ENCODE data around the gene SLC12A8. TPM values are rescaled to one million over a fixed set of nuclear protein-coding genes. Genes with fewer than 3 reads are reported as not detected.

The SLC12A8 gene
- total RNA-seq, 1 experiment from 2014 or later: 30.7 TPM

- H3K27me3 ChIP-seq (ENCODE audit: insufficient read depth, low read depth): no peaks in the 10 kb centered on the region
- H3K4me1 ChIP-seq (replicated peaks; ENCODE audit: insufficient read depth): no peaks in the 10 kb centered on the region
- no peaks in the 10 kb centered on the region; the same call in 1 of the 2 replicates for H4K20me1 ChIP-seq (ENCODE audit: insufficient read depth)
- POLR2A ChIA-PET (ENCODE audit: unreplicated experiment): interaction anchor here (0.6 kb wide), 1 partner anchor 173 kb away, joined by 4 read pairs; no protein-coding TSS in a partner anchor
- BruUV-seq (replicated peaks): no TSS peak
- no peak overlapping the region for H3K27ac ChIP-seq
- H2AFZ ChIP-seq: no peak overlapping the region
- CTCF ChIA-PET: interaction anchor here (0.7 kb wide), 1 partner anchor 79 kb away, joined by 6 read pairs; no protein-coding TSS in a partner anchor
- H3K9me2 ChIP-seq (ENCODE audit: insufficient read depth): no peaks in the 10 kb centered on the region
- peaks cover 4% of the 10 kb centered on the region; the same call in 1 of the 2 replicates for H3K79me2 ChIP-seq (ENCODE audit: low read depth)
- no peak overlapping the region for H3K4me2 ChIP-seq
- TF ChIP-seq EZH2 (IDR thresholded peaks at IDR 0.05; ENCODE audit: low read depth): no peak
- no peak for TF ChIP-seq CTCF (conservative IDR thresholded peaks at IDR 0.05)
- H3K4me3 ChIP-seq: no peak overlapping the region
- peak in 1 of 2 experiments; percentile 57 for DNase-seq
- intact Hi-C loops (cut with micrococcal nuclease; ENCODE audit: unreplicated experiment): no loop called here
- H3K9me3 ChIP-seq (ENCODE audit: insufficient read depth, low read depth): no peaks in the 10 kb centered on the region
- H3F3A ChIP-seq (ENCODE audit: insufficient read depth, low read depth): peaks cover 5% of the 10 kb centered on the region; the same call in 1 of the 2 replicates
- H3K36me3 ChIP-seq (ENCODE audit: low read depth): peaks cover 5% of the 10 kb centered on the region
These were observed 27.9 kb upstream of the SLC12A8 start for GRCh38 chr3:125240496-125240895.

- no peaks in the 10 kb centered on the region for H3K9me2 ChIP-seq (ENCODE audit: insufficient read depth)
- peaks cover 4% of the 10 kb centered on the region; the same call in 1 of the 2 replicates for H3K79me2 ChIP-seq (ENCODE audit: low read depth)
- H3K36me3 ChIP-seq (ENCODE audit: low read depth): peaks cover 11% of the 10 kb centered on the region
- CTCF ChIA-PET: no interaction called here
- H4K20me1 ChIP-seq (ENCODE audit: insufficient read depth): no peaks in the 10 kb centered on the region; the same call in 1 of the 2 replicates
- intact Hi-C loops (cut with micrococcal nuclease; ENCODE audit: unreplicated experiment): no loop called here
- no peak for DNase-seq
- POLR2A ChIA-PET (ENCODE audit: unreplicated experiment): no interaction called here
- H3K27ac ChIP-seq: no peak overlapping the region
- no peak overlapping the region for H3K4me2 ChIP-seq
- no TSS peak for BruUV-seq (replicated peaks)
- no peaks in the 10 kb centered on the region for H3K4me1 ChIP-seq (replicated peaks; ENCODE audit: insufficient read depth)
- H3K27me3 ChIP-seq (ENCODE audit: insufficient read depth, low read depth): no peaks in the 10 kb centered on the region
- peaks cover 5% of the 10 kb centered on the region; the same call in 1 of the 2 replicates for H3F3A ChIP-seq (ENCODE audit: insufficient read depth, low read depth)
- no peak overlapping the region for H3K4me3 ChIP-seq
- H2AFZ ChIP-seq: no peak overlapping the region
- TF ChIP-seq CTCF (conservative IDR thresholded peaks at IDR 0.05) (no peak), EZH2 (IDR thresholded peaks at IDR 0.05; ENCODE audit: low read depth) (no peak)
- no peaks in the 10 kb centered on the region for H3K9me3 ChIP-seq (ENCODE audit: insufficient read depth, low read depth)
These were observed 26.7 kb upstream of the SLC12A8 start for GRCh38 chr3:125239266-125239665.

GRCh38 chr3:125238759-125239158, 26.2 kb upstream of the SLC12A8 start:
- Histone ChIP-seq H3K36me3 (ENCODE audit: low read depth) (peaks cover 14% of the 10 kb centered on the region), H3F3A (ENCODE audit: insufficient read depth, low read depth) (peaks cover 6% of the 10 kb centered on the region; the same call in 1 of the 2 replicates), H2AFZ (no peak overlapping the region), H3K9me3 (ENCODE audit: insufficient read depth, low read depth) (no peaks in the 10 kb centered on the region), H3K9me2 (ENCODE audit: insufficient read depth) (no peaks in the 10 kb centered on the region), H3K4me3 (no peak overlapping the region), H4K20me1 (ENCODE audit: insufficient read depth) (no peaks in the 10 kb centered on the region; the same call in 1 of the 2 replicates), H3K79me2 (ENCODE audit: low read depth) (peaks cover 4% of the 10 kb centered on the region; the same call in 1 of the 2 replicates), H3K27me3 (ENCODE audit: insufficient read depth, low read depth) (no peaks in the 10 kb centered on the region), H3K4me2 (no peak overlapping the region), H3K27ac (no peak overlapping the region), H3K4me1 (replicated peaks; ENCODE audit: insufficient read depth) (no peaks in the 10 kb centered on the region)
- ChIA-PET CTCF (no interaction called here), POLR2A (ENCODE audit: unreplicated experiment) (no interaction called here)
- no peak for DNase-seq
- no TSS peak for BruUV-seq (replicated peaks)
- intact Hi-C loops (cut with micrococcal nuclease; ENCODE audit: unreplicated experiment): no loop called here
- no peak for TF ChIP-seq CTCF (conservative IDR thresholded peaks at IDR 0.05)
- no peak for TF ChIP-seq EZH2 (IDR thresholded peaks at IDR 0.05; ENCODE audit: low read depth)

Data from PC-9 (cell line).